ENCODE results near the gene CACNG8.

DNA sequence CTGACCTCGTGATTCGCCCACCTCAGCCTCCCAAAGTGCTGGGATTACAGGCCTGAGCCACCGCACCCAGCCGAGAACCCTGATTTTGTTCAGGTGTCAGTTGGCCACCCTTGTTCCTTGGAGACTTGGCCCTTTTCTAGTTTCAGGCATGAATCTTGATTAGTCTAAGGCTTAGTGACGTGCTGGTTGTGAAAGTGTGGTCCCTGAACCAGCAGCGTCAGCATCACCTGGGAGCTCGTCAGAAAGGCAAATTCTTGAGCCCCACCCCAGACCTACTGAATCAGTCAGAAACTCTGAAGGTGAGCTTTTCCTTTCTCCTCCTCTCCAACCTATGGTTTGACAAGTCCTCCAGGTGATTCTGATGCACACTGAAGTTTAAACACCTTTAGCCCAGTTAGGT is 63.9 kb downstream of the CACNG8 start:
- TF ChIP-seq CTCF (IDR thresholded peaks at IDR 0.05) (no peak), POLR2A (IDR thresholded peaks at IDR 0.05) (no peak)

All from thyroid gland (tissue), 4 donors.